HG03575 (cell line): Measurements from ENCODE around the gene MS4A12.
"Not testable (repeated sequence)": the region's sequence is repeated elsewhere in the genome, so short reads cannot be mapped to it uniquely, and the experiment has no call there.

Source experiments
- ATAC-seq: cut with Tn5 transposase; IDR thresholded peaks from one replicate; pipeline ENCODE4 v1.9.1; 2021; ENCODE audit not compliant: unreplicated experiment, insufficient number of reproducible peaks, low FRiP score; ENCODE audit errors: extremely low read depth

MS4A12 gene

GRCh38 chr11:60492488-60493009, at the start of gene MS4A12:
Gene MS4A12 (plus strand): TSS chr11:60492778. CDS start chr11:60497319, 4,541 bp downstream.
- no peak for ATAC-seq

- no peak for ATAC-seq
Observed at GRCh38 chr11:60447070-60447469, 45.5 kb upstream of the MS4A12 start.

GRCh38 chr11:60447846-60448245, 44.7 kb upstream of the MS4A12 start:
- ATAC-seq: no peak

- ATAC-seq: not testable (repeated sequence)
Observed at GRCh38 chr11:60451185-60451584, 41.4 kb upstream of the MS4A12 start.

- no peak for ATAC-seq
Observed at GRCh38 chr11:60454212-60454611, 38.4 kb upstream of the MS4A12 start.

GRCh38 chr11:60455531-60456042, 37.0 kb upstream of the MS4A12 start, which contains the start of gene MS4A1:
Gene MS4A1 (plus strand): TSS chr11:60455847. CDS start chr11:60462375, 6,528 bp downstream.
- ATAC-seq: peak; percentile 77

GRCh38 chr11:60457576-60457975, 35.0 kb upstream of the MS4A12 start:
- no peak for ATAC-seq

GRCh38 chr11:60459345-60459744, 33.2 kb upstream of the MS4A12 start:
- no peak for ATAC-seq

- no peak for ATAC-seq
Observed at GRCh38 chr11:60468829-60469228, 23.7 kb upstream of the MS4A12 start.

- no peak for ATAC-seq
Observed at GRCh38 chr11:60469723-60470122, 22.9 kb upstream of the MS4A12 start.

- no peak for ATAC-seq
Observed at GRCh38 chr11:60477035-60477445, 15.5 kb upstream of the MS4A12 start.

- ATAC-seq: no peak
Observed at GRCh38 chr11:60482361-60482760, 10.2 kb upstream of the MS4A12 start.

- peak; percentile 59 for ATAC-seq
Observed at GRCh38 chr11:60485987-60486386, 6.6 kb upstream of the MS4A12 start.

GRCh38 chr11:60493454-60493853, 876 bp downstream of the MS4A12 start:
- no peak for ATAC-seq

- no peak for ATAC-seq
Observed at GRCh38 chr11:60498399-60498798, 5.8 kb downstream of the MS4A12 start.

- ATAC-seq: no peak
Observed at GRCh38 chr11:60498853-60499252, 6.3 kb downstream of the MS4A12 start.

- no peak for ATAC-seq
Observed at GRCh38 chr11:60500276-60500910, 7.8 kb downstream of the MS4A12 start.

- ATAC-seq: no peak
Observed at GRCh38 chr11:60502221-60502775, 9.7 kb downstream of the MS4A12 start.

- no peak for ATAC-seq
Observed at GRCh38 chr11:60504219-60504905, 11.8 kb downstream of the MS4A12 start.

- not testable (repeated sequence) for ATAC-seq
Observed at GRCh38 chr11:60509609-60510008, 17.0 kb downstream of the MS4A12 start.
